VCaP (cell line): ENCODE results near the gene RHOC.

Experiments used
- H3K27ac ChIP-seq: fragments of 450-650 bp; 2 replicates; pipeline ENCODE4 v1.5.1; 2017
- CTCF ChIP-seq: fragments of 450-650 bp; conservative IDR thresholded peaks from 2 replicates; pipeline ENCODE4 v1.5.1; 2017; ENCODE audit warnings: mild to moderate bottlenecking, moderate library complexity

The RHOC gene

GRCh38 chr1:112710159-112710558 lies 3.2 kb upstream of the RHOC start:
- TF ChIP-seq CTCF = no peak
- no peak overlapping the region for H3K27ac ChIP-seq

- no peak overlapping the region for H3K27ac ChIP-seq
- TF ChIP-seq CTCF = no peak
Measured at GRCh38 chr1:112708489-112708888, 1.6 kb upstream of the RHOC start.

- TF ChIP-seq CTCF = no peak
- peak overlapping the region; percentile 77 for H3K27ac ChIP-seq
Measured at GRCh38 chr1:112708002-112708448, 1.1 kb upstream of the RHOC start.

GRCh38 chr1:112707221-112708001 lies 484 bp upstream of the RHOC start:
- TF ChIP-seq CTCF = peak; percentile 95
- peak overlapping the region; percentile 77 for H3K27ac ChIP-seq

- peak overlapping the region; percentile 62 for H3K27ac ChIP-seq
- no peak for TF ChIP-seq CTCF
Measured at GRCh38 chr1:112704934-112705627, 1.8 kb downstream of the RHOC start.

- no peak for TF ChIP-seq CTCF
- peak overlapping the region; percentile 62 for H3K27ac ChIP-seq
Measured at GRCh38 chr1:112704391-112704933, 2.5 kb downstream of the RHOC start.

GRCh38 chr1:112703706-112704105 lies 3.2 kb downstream of the RHOC start:
- H3K27ac ChIP-seq = no peak overlapping the region
- no peak for TF ChIP-seq CTCF
